GM23248 (cell line): ENCODE data around the gene HDAC4. TPM values are rescaled to one million over a fixed set of nuclear protein-coding genes. Genes with fewer than 3 reads are reported as not detected.

Experiments
- DNase-seq: peaks from one replicate; pipeline ENCODE4 v3.0.0-alpha.2; 2015
- H2AFZ ChIP-seq: fragments of 200-600 bp; sonication (generic); 2 replicates; pipeline ENCODE4 v1.6.1; 2016; ENCODE audit warnings: antibody characterized with exemption
- H3F3A ChIP-seq: fragments of 200-600 bp; sonication (generic); 2 replicates; pipeline ENCODE4 v1.6.1; 2016; ENCODE audit warnings: mild to moderate bottlenecking, antibody characterized with exemption, mixed run types; ENCODE audit not compliant: insufficient read depth
- H3K27ac ChIP-seq: fragments of 200-600 bp; sonication (generic); 2 replicates; pipeline ENCODE4 v1.5.1; 2016; ENCODE audit warnings: mild to moderate bottlenecking
- H3K27me3 ChIP-seq: fragments of 200-600 bp; sonication (generic); replicated peaks from 2 replicates; pipeline ENCODE4 v1.6.1; 2016; ENCODE audit warnings: mild to moderate bottlenecking; ENCODE audit not compliant: insufficient read depth
- H3K36me3 ChIP-seq: fragments of 200-600 bp; sonication (generic); 2 replicates; pipeline ENCODE4 v1.6.1; 2016; ENCODE audit warnings: low read depth, mild to moderate bottlenecking
- H3K4me1 ChIP-seq: fragments of 200-600 bp; sonication (generic); 2 replicates; pipeline ENCODE4 v1.6.1; 2016; ENCODE audit warnings: mild to moderate bottlenecking; ENCODE audit not compliant: insufficient read depth
- H3K4me2 ChIP-seq: fragments of 200-600 bp; sonication (generic); one replicate; pipeline ENCODE4 v1.6.1; 2016; ENCODE audit warnings: mild to moderate bottlenecking; ENCODE audit not compliant: unreplicated experiment
- H3K4me3 ChIP-seq: fragments of 200-600 bp; sonication (generic); 2 replicates; pipeline ENCODE4 v1.5.1; 2016; ENCODE audit warnings: mild to moderate bottlenecking
- H3K79me2 ChIP-seq: fragments of 200-600 bp; sonication (generic); 2 replicates; pipeline ENCODE4 v1.6.1; 2016; ENCODE audit warnings: mild to moderate bottlenecking; ENCODE audit not compliant: insufficient read depth
- H3K9ac ChIP-seq: fragments of 200-600 bp; sonication (generic); 2 replicates; pipeline ENCODE4 v1.6.1; 2016; ENCODE audit warnings: mild to moderate bottlenecking
- H3K9me2 ChIP-seq: fragments of 200-600 bp; sonication (generic); 2 replicates; pipeline ENCODE4 v1.6.1; 2016; ENCODE audit warnings: mixed run types, mild to moderate bottlenecking, moderate library complexity; ENCODE audit not compliant: insufficient read depth
- H3K9me3 ChIP-seq: fragments of 200-600 bp; sonication (generic); one replicate; pipeline ENCODE4 v1.6.1; 2017; ENCODE audit warnings: low read depth
- H4K20me1 ChIP-seq: fragments of 200-600 bp; sonication (generic); 2 replicates; pipeline ENCODE4 v1.6.0; 2016; ENCODE audit not compliant: insufficient read depth
- EZH2 ChIP-seq: fragments of 200-600 bp; sonication (generic); IDR thresholded peaks from 2 replicates; pipeline ENCODE4 v1.6.1; 2018; ENCODE audit warnings: antibody characterized with exemption, mild to moderate bottlenecking; ENCODE audit not compliant: insufficient read depth, poor library complexity, severe bottlenecking
- EZH2phosphoT487 ChIP-seq: fragments of 200-600 bp; sonication (generic); IDR thresholded peaks from 2 replicates; pipeline ENCODE4 v1.6.1; 2018; ENCODE audit warnings: antibody characterized with exemption, moderate library complexity, mild to moderate bottlenecking, low read depth; ENCODE audit not compliant: insufficient read depth
- WGBS, 2 experiments: methylation state at CpG; one replicate each; pipeline ENCODE4 v1.1.6; 2015 to 2017; ENCODE audit warnings: low lambda C conversion rate in 2 of 2, low coverage in 1 of 2; ENCODE audit errors: missing lambda C conversion rate in 2 of 2; 5-methylcytosine and 5-hydroxymethylcytosine counted together
- in situ Hi-C: fragments of 300-500 bp; cut with MboI; formaldehyde crosslinking; loops from 2 replicates; pipeline ENCODE4 v1.15.0; 2020
- polyA plus RNA-seq: library from polyadenylated mRNA; unstranded; fragments of >200 nt; fragmentation: Nextera tagmentation; extraction: Ambion mirVana; gene quantifications from 2 replicates; pipeline ENCODE4 v1.2.1, GENCODE V29; 2016
- total RNA-seq: library from RNA; depleted of rRNA; stranded (reverse); fragments of >200 nt; shearing (Covaris generic); gene quantifications from 2 replicates; pipeline ENCODE4 v1.2.3, GENCODE V29; 2014

The HDAC4 gene
- total and polyA plus RNA-seq, 2 experiments from 2014 or later: 2.1 to 6.3 TPM

GRCh38 chr2:239375278-239376061, 25.4 kb downstream of the HDAC4 start:
- Histone ChIP-seq H3K9me3 (no peaks in the 10 kb centered on the region), H3K9ac (no peak overlapping the region), H3K9me2 (no peaks in the 10 kb centered on the region), H3K27ac (no peak overlapping the region), H3K4me1 (no peaks in the 10 kb centered on the region), H3K4me2 (no peak overlapping the region), H4K20me1 (no peaks in the 10 kb centered on the region), H3K4me3 (no peak overlapping the region), H3K79me2 (no peaks in the 10 kb centered on the region), H3K36me3 (no peaks in the 10 kb centered on the region), H3K27me3 (no peaks in the 10 kb centered on the region), H2AFZ (no peak overlapping the region), H3F3A (no peaks in the 10 kb centered on the region)
- TF ChIP-seq EZH2 (no peak), EZH2phosphoT487 (no peak)
- in situ Hi-C loops: no loop called here
- 92 to 95% methylated on average over 20 to 28 of the region's 31 CpGs for WGBS, 2 experiments
- no peak for DNase-seq

GRCh38 chr2:239374896-239375277, 25.9 kb downstream of the HDAC4 start:
- Histone ChIP-seq H2AFZ (no peak overlapping the region), H3K27ac (no peak overlapping the region), H4K20me1 (no peaks in the 10 kb centered on the region), H3K27me3 (no peaks in the 10 kb centered on the region), H3K4me2 (no peak overlapping the region), H3K4me3 (no peak overlapping the region), H3F3A (no peaks in the 10 kb centered on the region), H3K9me2 (no peaks in the 10 kb centered on the region), H3K4me1 (no peaks in the 10 kb centered on the region), H3K9me3 (no peaks in the 10 kb centered on the region), H3K9ac (no peak overlapping the region), H3K36me3 (no peaks in the 10 kb centered on the region), H3K79me2 (no peaks in the 10 kb centered on the region)
- WGBS, 2 experiments: 84 to 89% methylated on average over 12 to 13 of the region's 13 CpGs
- no peak for DNase-seq
- TF ChIP-seq EZH2 (no peak), EZH2phosphoT487 (no peak)
- in situ Hi-C loops: no loop called here

- no peaks in the 10 kb centered on the region for H3K9me2 ChIP-seq
- no peaks in the 10 kb centered on the region for H3K4me1 ChIP-seq
- H4K20me1 ChIP-seq: no peaks in the 10 kb centered on the region
- H3K9me3 ChIP-seq: no peaks in the 10 kb centered on the region
- TF ChIP-seq EZH2 (no peak), EZH2phosphoT487 (no peak)
- in situ Hi-C loops: no loop called here
- H3F3A ChIP-seq: no peaks in the 10 kb centered on the region
- no peaks in the 10 kb centered on the region for H3K79me2 ChIP-seq
- no peak overlapping the region for H3K27ac ChIP-seq
- H3K36me3 ChIP-seq: no peaks in the 10 kb centered on the region
- H3K9ac ChIP-seq: no peak overlapping the region
- WGBS, 2 experiments: 93 to 95% methylated on average over 13 of the region's 13 CpGs
- DNase-seq: no peak
- H3K4me2 ChIP-seq: no peak overlapping the region
- no peak overlapping the region for H2AFZ ChIP-seq
- H3K4me3 ChIP-seq: no peak overlapping the region
- no peaks in the 10 kb centered on the region for H3K27me3 ChIP-seq
Measured at GRCh38 chr2:239372835-239373234, 28.0 kb downstream of the HDAC4 start.

GRCh38 chr2:239371726-239372686, 28.8 kb downstream of the HDAC4 start:
- Histone ChIP-seq H2AFZ (no peak overlapping the region), H3K4me3 (no peak overlapping the region), H4K20me1 (no peaks in the 10 kb centered on the region), H3K9me2 (no peaks in the 10 kb centered on the region), H3K27me3 (no peaks in the 10 kb centered on the region), H3F3A (no peaks in the 10 kb centered on the region), H3K4me2 (no peak overlapping the region), H3K9ac (no peak overlapping the region), H3K36me3 (no peaks in the 10 kb centered on the region), H3K27ac (no peak overlapping the region), H3K79me2 (no peaks in the 10 kb centered on the region), H3K4me1 (no peaks in the 10 kb centered on the region), H3K9me3 (no peaks in the 10 kb centered on the region)
- WGBS, 2 experiments: 95 to 96% methylated on average over 34 of the region's 34 CpGs
- DNase-seq: no peak
- in situ Hi-C loops: no loop called here
- no peak for TF ChIP-seq EZH2
- no peak for TF ChIP-seq EZH2phosphoT487
